Bronchial epithelial cell (primary cell): ENCODE measurements around the gene HTR3B. TPM values are rescaled to one million over a fixed set of nuclear protein-coding genes. Genes with fewer than 3 reads are reported as not detected.
"Not testable (repeated sequence)": the region's sequence is repeated elsewhere in the genome, so short reads cannot be mapped to it uniquely, and the experiment has no call there.

ENCODE experiments used
- DNase-seq: peaks from one replicate; pipeline ENCODE4 v3.0.0-alpha.2; 2010; ENCODE audit warnings: low read depth
- FAIRE-seq: peaks from 2 replicates; lab custom pipeline; 2011; peaks lifted over from hg19 to GRCh38; lab: Jason Lieb, UNC
- H3K27me3 ChIP-seq: 2 replicates; pipeline ENCODE4 v1.5.1; 2011; ENCODE audit warnings: low read length; ENCODE audit not compliant: control insufficient read depth, insufficient read depth
- H3K36me3 ChIP-seq: 2 replicates; pipeline ENCODE4 v1.5.1; 2011; ENCODE audit warnings: low read length; ENCODE audit not compliant: control insufficient read depth, insufficient read depth
- H3K4me3 ChIP-seq: 2 replicates; pipeline ENCODE4 v1.5.1; 2011; ENCODE audit warnings: mild to moderate bottlenecking, low read depth, low read length, control low read depth
- CTCF ChIP-seq: IDR thresholded peaks from 2 replicates; pipeline ENCODE4 v1.5.1; 2011; ENCODE audit warnings: mild to moderate bottlenecking, moderate library complexity, low read length, control low read depth, inconsistent platforms; ENCODE audit not compliant: insufficient read depth, severe bottlenecking
- total RNA-seq: library from RNA; depleted of rRNA; stranded (reverse); fragments of >200 nt; gene quantifications from 2 replicates; pipeline ENCODE4 v1.2.1, GENCODE V29; 2014

Gene HTR3B
- total RNA-seq, 1 donor from 2014 or later: not detected

GRCh38 chr11:113942256-113942655 is 37.7 kb downstream of the HTR3B start:
- no peaks in the 10 kb centered on the region for H3K27me3 ChIP-seq
- TF ChIP-seq CTCF: no peak
- DNase-seq (no peak), FAIRE-seq (no peak)
- H3K4me3 ChIP-seq: no peak overlapping the region
- H3K36me3 ChIP-seq: no peaks in the 10 kb centered on the region

DNA sequence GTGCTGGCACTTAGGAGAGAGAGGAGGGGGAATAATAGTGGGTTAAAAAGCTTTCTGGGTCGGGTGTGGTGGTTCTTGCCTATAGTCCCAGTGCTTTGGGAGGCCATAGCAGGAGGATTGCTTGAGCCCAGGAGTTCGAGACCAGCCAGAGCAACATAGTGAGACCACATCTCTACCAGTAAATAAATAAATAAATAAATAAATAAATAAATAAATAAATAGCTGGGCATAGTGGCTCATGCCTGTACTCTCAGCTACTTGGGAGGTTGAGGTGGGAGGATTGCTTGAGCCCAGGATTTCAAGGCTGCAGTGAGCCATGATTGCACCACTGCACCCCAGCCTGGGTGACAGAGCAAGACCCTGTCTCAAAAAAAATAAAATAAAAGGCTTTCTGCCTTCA is 41.6 kb downstream of the HTR3B start:
- H3K4me3 ChIP-seq, FAIRE-seq, DNase-seq, H3K27me3 ChIP-seq, H3K36me3 ChIP-seq: not testable (repeated sequence)

- Histone ChIP-seq H3K4me3 (no peak overlapping the region), H3K36me3 (no peaks in the 10 kb centered on the region), H3K27me3 (no peaks in the 10 kb centered on the region)
- DNase-seq: no peak
- FAIRE-seq: peak; percentile 52
- no peak for TF ChIP-seq CTCF
Measured at GRCh38 chr11:113947994-113948393, 43.4 kb downstream of the HTR3B start.

- Histone ChIP-seq H3K36me3 (no peaks in the 10 kb centered on the region), H3K4me3 (no peak overlapping the region), H3K27me3 (no peaks in the 10 kb centered on the region)
- DNase-seq (no peak), FAIRE-seq (no peak)
- no peak for TF ChIP-seq CTCF
Measured at GRCh38 chr11:113949891-113950290, 45.3 kb downstream of the HTR3B start.

DNA sequence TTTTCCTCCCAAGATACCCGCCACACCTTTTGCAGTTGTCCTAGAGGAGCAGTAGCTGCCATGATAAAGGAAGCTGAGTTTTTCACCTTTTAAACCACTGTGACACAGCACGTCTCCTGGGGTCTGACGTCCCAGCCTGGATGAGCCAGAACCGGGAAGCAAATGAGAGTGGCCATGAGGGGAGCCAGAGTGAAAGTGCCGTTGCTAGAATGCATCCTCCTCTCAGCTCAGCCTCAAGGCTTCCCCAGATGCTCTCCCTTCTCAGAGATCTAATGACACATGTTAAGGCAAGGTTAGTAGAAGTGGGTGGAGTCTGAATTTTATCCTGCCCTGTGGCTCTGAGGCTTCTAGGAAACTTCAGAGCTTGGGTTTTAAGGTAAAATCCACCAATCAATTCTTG is 46.9 kb downstream of the HTR3B start:
- Histone ChIP-seq H3K27me3 (no peaks in the 10 kb centered on the region), H3K36me3 (no peaks in the 10 kb centered on the region), H3K4me3 (no peak overlapping the region)
- DNase-seq: no peak
- no peak for TF ChIP-seq CTCF
- no peak for FAIRE-seq

- no peak for TF ChIP-seq CTCF
Measured at GRCh38 chr11:113952070-113952469, 47.5 kb downstream of the HTR3B start.

More at GRCh38 chr11:113952070-113952469, 47.5 kb downstream of the HTR3B start:
- H3K27me3 ChIP-seq: no peaks in the 10 kb centered on the region
- FAIRE-seq: no peak
- H3K4me3 ChIP-seq: no peak overlapping the region
- no peak for DNase-seq
- no peaks in the 10 kb centered on the region for H3K36me3 ChIP-seq
